Measurements from ENCODE around the gene SPACA9.

- TF ChIP-seq CTCF (IDR thresholded peaks at IDR 0.05), result no peak
- TF ChIP-seq POLR2A (IDR thresholded peaks at IDR 0.05), result no peak
- TF ChIP-seq POLR2AphosphoS5 (IDR thresholded peaks at IDR 0.05), result no peak
Measured at GRCh38 chr9:132862533-132862932, 16.2 kb upstream of the SPACA9 start.

Data from prostate gland (tissue), 2 donors.